WTC11 (cell line): ENCODE results near the gene PARP3.

ENCODE experiments used
- CREB1 ChIP-seq: sonication (generic); formaldehyde crosslinking; IDR thresholded peaks from 2 replicates; pipeline ENCODE4 v1.8.0; 2023; ENCODE audit warnings: mild to moderate bottlenecking, missing genetic modification reagents
- FOXP1 ChIP-seq: sonication (generic); formaldehyde crosslinking; IDR thresholded peaks from 2 replicates; pipeline ENCODE4 v1.8.0; 2022; ENCODE audit warnings: missing genetic modification reagents, mild to moderate bottlenecking, moderate library complexity, borderline replicate concordance
- JUN ChIP-seq: sonication (generic); formaldehyde crosslinking; IDR thresholded peaks from 2 replicates; pipeline ENCODE4 v1.8.0; 2023; ENCODE audit warnings: mild to moderate bottlenecking, missing genetic modification reagents
- NR3C1 ChIP-seq: sonication (generic); formaldehyde crosslinking; conservative IDR thresholded peaks from 2 replicates; pipeline ENCODE4 v1.8.1; 2023; ENCODE audit warnings: low read depth, mild to moderate bottlenecking, missing genetic modification reagents
- SMAD3 ChIP-seq: sonication (generic); formaldehyde crosslinking; IDR thresholded peaks from 2 replicates; pipeline ENCODE4 v1.8.0; 2022; ENCODE audit warnings: missing genetic modification reagents, mild to moderate bottlenecking, borderline replicate concordance
- ZBTB21 ChIP-seq: sonication (generic); formaldehyde crosslinking; IDR thresholded peaks from 2 replicates; pipeline ENCODE4 v1.8.1; 2023; ENCODE audit warnings: mild to moderate bottlenecking, missing genetic modification reagents, borderline replicate concordance
- TF ChIP-seq, protein P1 (sequence below): sonication (generic); formaldehyde crosslinking; IDR thresholded peaks from 2 replicates; pipeline ENCODE4 v1.8.1; 2023; ENCODE audit warnings: mild to moderate bottlenecking, missing genetic modification reagents
- TF ChIP-seq, protein P2 (sequence below): sonication (generic); formaldehyde crosslinking; IDR thresholded peaks from 2 replicates; pipeline ENCODE4 v1.8.0; 2022; ENCODE audit warnings: mild to moderate bottlenecking, missing genetic modification reagents
- TF ChIP-seq, protein P3 (sequence below): sonication (generic); formaldehyde crosslinking; IDR thresholded peaks from 2 replicates; pipeline ENCODE4 v1.8.0; 2022; ENCODE audit warnings: mild to moderate bottlenecking, missing genetic modification reagents

DNA sequence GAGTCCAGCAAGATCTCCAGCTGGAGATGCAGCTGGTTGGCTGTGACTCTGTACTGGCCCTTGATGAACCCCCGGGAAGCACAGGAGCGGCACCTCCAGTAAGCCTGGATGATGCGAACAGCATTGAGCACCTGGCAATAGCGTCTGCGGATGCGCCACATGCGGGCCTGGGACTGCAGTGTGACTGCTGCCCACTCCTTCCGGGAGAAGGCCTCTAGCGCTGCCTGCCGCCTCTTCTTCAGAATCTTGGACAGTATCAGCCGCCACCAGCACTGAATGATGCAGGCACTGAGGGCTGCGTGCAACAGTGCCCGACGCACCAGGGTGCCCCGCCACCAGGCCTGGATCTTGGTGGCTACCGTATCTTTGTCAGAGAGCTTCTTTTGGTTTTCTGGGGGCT, 47.2 kb upstream of the PARP3 start:
- TF ChIP-seq ZBTB21 (CRISPR knock-in tag) (no peak), CREB1 (no peak), NR3C1 (no peak), SMAD3 (no peak), JUN (CRISPR knock-in tag) (no peak), FOXP1 (CRISPR knock-in tag) (no peak)
- TF ChIP-seq, protein P1, sequence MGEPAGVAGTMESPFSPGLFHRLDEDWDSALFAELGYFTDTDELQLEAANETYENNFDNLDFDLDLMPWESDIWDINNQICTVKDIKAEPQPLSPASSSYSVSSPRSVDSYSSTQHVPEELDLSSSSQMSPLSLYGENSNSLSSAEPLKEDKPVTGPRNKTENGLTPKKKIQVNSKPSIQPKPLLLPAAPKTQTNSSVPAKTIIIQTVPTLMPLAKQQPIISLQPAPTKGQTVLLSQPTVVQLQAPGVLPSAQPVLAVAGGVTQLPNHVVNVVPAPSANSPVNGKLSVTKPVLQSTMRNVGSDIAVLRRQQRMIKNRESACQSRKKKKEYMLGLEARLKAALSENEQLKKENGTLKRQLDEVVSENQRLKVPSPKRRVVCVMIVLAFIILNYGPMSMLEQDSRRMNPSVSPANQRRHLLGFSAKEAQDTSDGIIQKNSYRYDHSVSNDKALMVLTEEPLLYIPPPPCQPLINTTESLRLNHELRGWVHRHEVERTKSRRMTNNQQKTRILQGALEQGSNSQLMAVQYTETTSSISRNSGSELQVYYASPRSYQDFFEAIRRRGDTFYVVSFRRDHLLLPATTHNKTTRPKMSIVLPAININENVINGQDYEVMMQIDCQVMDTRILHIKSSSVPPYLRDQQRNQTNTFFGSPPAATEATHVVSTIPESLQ (CRISPR knock-in tag), result no peak
- TF ChIP-seq, protein P2, sequence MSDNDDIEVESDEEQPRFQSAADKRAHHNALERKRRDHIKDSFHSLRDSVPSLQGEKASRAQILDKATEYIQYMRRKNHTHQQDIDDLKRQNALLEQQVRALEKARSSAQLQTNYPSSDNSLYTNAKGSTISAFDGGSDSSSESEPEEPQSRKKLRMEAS (CRISPR knock-in tag), result no peak
- TF ChIP-seq, protein P3, sequence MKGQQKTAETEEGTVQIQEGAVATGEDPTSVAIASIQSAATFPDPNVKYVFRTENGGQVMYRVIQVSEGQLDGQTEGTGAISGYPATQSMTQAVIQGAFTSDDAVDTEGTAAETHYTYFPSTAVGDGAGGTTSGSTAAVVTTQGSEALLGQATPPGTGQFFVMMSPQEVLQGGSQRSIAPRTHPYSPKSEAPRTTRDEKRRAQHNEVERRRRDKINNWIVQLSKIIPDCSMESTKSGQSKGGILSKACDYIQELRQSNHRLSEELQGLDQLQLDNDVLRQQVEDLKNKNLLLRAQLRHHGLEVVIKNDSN (CRISPR knock-in tag), result no peak
